Cardiac muscle cell (in vitro differentiated cells and primary cell): Measurements from ENCODE around the gene TPRG1. TPM values are rescaled to one million over a fixed set of nuclear protein-coding genes. Genes with fewer than 3 reads are reported as not detected.

ENCODE experiments used
- DNase-seq, 2 donors: peaks; one replicate each; pipeline versions ENCODE4 v3.0.0 to v3.0.0-alpha.2; 2010 to 2017; ENCODE audit warnings: low read depth in 1 of 2, low spot score in 1 of 2
- H3K27ac ChIP-seq: fragments of 200-600 bp; sonication (generic); 2 replicates; pipeline ENCODE4 v1.5.1; 2016
- H3K27me3 ChIP-seq: fragments of 200-600 bp; sonication (generic); 2 replicates; pipeline ENCODE4 v1.6.0; 2016; ENCODE audit warnings: control low read depth
- H3K36me3 ChIP-seq: fragments of 200-600 bp; sonication (generic); 2 replicates; pipeline ENCODE4 v1.5.1; 2016; ENCODE audit warnings: control low read depth
- H3K4me1 ChIP-seq: fragments of 200-600 bp; sonication (generic); 2 replicates; pipeline ENCODE4 v1.8.1; 2017; ENCODE audit warnings: low read depth, mild to moderate bottlenecking, mixed run types
- H3K4me3 ChIP-seq: fragments of 200-600 bp; sonication (generic); 2 replicates; pipeline ENCODE4 v1.5.1; 2016; ENCODE audit warnings: mild to moderate bottlenecking
- H3K9me3 ChIP-seq: fragments of 200-600 bp; sonication (generic); 2 replicates; pipeline ENCODE4 v1.5.1; 2017; ENCODE audit warnings: low read depth, mild to moderate bottlenecking, control low read depth
- polyA plus RNA-seq: library from polyadenylated mRNA; unstranded; fragments of >200 nt; fragmentation: Nextera tagmentation; extraction: Ambion mirVana; gene quantifications from 2 replicates; pipeline ENCODE4 v1.2.1, GENCODE V29; 2016
- total RNA-seq: library from RNA; depleted of rRNA; stranded (reverse); fragments of >200 nt; gene quantifications from 2 replicates; pipeline ENCODE4 v1.2.3, GENCODE V29; 2016
- TF ChIP-seq, protein P1 (sequence below): IDR thresholded peaks from 2 replicates; pipeline ENCODE4 v1.5.1; 2012; ENCODE audit warnings: low read depth, mild to moderate bottlenecking, low read length

The TPRG1 gene
- total and polyA plus RNA-seq, 2 experiments from 2014 or later, result 0.09 to 0.48 TPM

DNA sequence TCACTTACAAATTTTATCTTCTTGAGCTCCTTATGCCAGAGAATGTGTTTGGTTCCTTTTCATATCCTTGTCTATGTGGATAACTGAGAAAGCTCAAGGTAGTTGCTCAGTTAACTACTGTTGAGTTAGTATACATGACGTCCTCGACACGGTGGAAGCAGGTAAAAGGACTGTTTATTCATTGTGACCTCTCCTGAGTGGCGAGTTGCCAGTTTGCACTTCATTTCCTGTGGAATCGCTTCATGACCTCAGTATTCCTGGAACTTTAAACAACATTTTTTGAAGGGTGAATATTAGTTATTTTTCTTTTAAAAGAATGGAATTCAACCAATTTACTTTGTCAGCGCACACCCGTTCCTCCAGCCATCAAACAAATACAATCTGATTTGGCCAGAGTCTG lies 1.2 kb upstream of the TPRG1 start:
- Histone ChIP-seq H3K4me3 (no peak overlapping the region), H3K27me3 (no peaks in the 10 kb centered on the region), H3K9me3 (no peaks in the 10 kb centered on the region), H3K27ac (no peak overlapping the region), H3K36me3 (no peaks in the 10 kb centered on the region), H3K4me1 (no peaks in the 10 kb centered on the region)
- DNase-seq, result peak in 1 of 2 donors; percentile 24
- TF ChIP-seq, protein P1, sequence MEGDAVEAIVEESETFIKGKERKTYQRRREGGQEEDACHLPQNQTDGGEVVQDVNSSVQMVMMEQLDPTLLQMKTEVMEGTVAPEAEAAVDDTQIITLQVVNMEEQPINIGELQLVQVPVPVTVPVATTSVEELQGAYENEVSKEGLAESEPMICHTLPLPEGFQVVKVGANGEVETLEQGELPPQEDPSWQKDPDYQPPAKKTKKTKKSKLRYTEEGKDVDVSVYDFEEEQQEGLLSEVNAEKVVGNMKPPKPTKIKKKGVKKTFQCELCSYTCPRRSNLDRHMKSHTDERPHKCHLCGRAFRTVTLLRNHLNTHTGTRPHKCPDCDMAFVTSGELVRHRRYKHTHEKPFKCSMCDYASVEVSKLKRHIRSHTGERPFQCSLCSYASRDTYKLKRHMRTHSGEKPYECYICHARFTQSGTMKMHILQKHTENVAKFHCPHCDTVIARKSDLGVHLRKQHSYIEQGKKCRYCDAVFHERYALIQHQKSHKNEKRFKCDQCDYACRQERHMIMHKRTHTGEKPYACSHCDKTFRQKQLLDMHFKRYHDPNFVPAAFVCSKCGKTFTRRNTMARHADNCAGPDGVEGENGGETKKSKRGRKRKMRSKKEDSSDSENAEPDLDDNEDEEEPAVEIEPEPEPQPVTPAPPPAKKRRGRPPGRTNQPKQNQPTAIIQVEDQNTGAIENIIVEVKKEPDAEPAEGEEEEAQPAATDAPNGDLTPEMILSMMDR, result no peak

DNA sequence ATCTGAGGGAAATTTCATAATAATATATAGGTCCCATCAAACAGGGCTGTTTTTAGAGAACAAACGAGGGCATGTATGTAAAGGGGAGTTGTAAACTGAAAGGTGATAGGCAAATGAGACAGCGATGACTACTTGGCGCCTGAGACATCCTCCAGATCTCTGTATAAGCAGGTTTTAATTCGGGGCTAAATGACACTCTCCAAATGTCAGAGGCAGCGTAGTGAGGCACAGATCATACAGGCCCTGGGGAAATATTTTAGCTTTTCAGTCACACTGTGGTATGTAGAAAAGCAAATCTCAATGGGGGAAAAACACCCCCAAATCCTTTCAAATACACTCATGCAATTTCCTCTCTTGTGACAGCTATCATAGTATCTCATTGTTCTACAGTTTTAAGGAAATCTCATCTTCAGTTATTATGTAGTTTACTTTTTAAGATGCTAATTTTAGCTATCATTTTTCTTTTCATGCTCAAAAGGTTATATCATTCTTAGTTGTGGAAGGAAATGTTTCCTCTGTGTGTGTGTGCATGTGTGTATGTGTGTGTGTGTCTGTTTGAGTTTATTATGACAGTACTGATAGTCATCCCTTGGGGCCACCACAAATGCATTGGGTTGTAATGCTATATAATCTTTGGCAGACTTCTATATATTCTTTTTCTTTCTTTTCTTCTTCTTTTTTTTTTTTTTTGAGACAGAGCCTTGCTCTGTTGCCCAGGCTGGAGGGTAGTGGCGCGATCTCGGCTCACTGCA lies 1.1 kb downstream of the TPRG1 start:
- no peak overlapping the region for H3K4me3 ChIP-seq
- H3K9me3 ChIP-seq, result no peaks in the 10 kb centered on the region
- TF ChIP-seq, protein P1, result no peak
- no peak overlapping the region for H3K27ac ChIP-seq
- H3K27me3 ChIP-seq, result no peaks in the 10 kb centered on the region
- DNase-seq, result no peak
- H3K4me1 ChIP-seq, result no peaks in the 10 kb centered on the region
- no peaks in the 10 kb centered on the region for H3K36me3 ChIP-seq

DNA sequence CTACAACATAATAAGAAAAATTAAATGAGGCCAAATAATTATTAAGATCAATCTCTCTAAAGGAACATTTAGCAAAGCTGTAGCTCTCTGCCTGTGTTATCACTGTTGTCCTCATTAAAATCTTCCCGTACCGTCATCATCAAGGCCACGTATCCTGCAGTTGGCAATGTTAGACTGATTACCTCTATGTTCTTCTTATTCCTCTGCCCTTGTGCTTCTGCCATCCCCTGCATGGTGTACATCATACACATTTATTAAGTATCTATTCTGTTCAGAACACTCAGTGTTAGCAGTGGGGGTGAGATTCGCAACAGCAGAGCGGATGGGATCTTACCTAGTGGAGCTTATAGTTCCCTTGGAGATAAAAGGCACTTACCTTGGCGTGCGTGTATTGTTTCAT lies 12.8 kb downstream of the TPRG1 start:
- DNase-seq, result no peak
- no peaks in the 10 kb centered on the region for H3K36me3 ChIP-seq
- H3K27me3 ChIP-seq, result no peaks in the 10 kb centered on the region
- no peak overlapping the region for H3K4me3 ChIP-seq
- TF ChIP-seq, protein P1, result no peak
- no peak overlapping the region for H3K27ac ChIP-seq
- no peaks in the 10 kb centered on the region for H3K4me1 ChIP-seq
- no peaks in the 10 kb centered on the region for H3K9me3 ChIP-seq

DNA sequence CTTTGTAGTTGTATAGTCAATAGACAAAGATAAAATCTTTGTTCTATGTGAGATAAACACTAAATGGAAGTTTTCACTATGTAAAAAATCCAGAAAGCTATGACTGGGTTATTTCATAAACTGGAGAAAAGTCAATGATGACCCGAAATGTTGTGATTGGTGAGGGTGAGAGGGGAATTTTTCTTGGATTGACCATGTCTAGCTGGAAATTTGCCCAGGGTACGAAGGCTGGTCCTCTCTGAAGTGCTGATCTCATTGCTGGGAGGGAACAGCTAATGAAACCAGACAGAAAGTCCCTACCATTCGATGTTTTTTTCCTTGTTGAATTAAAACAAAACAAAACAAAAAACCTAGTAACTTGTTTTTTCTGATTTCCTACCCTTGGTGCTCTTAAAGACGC lies 14.3 kb downstream of the TPRG1 start:
- Histone ChIP-seq H3K4me1 (no peaks in the 10 kb centered on the region), H3K9me3 (no peaks in the 10 kb centered on the region), H3K27me3 (no peaks in the 10 kb centered on the region), H3K27ac (no peak overlapping the region), H3K4me3 (no peak overlapping the region), H3K36me3 (no peaks in the 10 kb centered on the region)
- peak in 1 of 2 donors; percentile 87 for DNase-seq
- TF ChIP-seq, protein P1, result no peak

DNA sequence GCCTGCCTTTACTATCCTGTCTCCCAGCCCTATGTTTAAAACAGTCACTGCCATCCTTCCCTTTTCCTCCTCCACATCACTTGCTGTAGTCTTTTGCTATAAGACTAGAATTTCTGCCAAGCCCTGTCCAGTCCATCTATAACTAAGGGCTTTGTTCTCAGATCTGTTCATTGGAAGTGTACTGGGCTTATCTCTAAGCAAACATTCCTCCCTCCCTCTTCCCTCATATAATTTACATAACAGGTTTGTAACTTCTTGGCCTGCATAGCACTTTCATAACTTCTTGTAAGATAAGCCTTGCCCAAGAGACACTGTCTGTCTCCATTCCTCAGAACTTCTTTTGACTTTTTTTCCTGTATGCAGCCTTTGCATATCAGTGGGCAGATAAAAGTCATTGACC lies 16.7 kb downstream of the TPRG1 start:
- TF ChIP-seq, protein P1, result no peak
- no peaks in the 10 kb centered on the region for H3K27me3 ChIP-seq
- no peaks in the 10 kb centered on the region for H3K9me3 ChIP-seq

More for the DNA sequence above, 16.7 kb downstream of the TPRG1 start:
- Histone ChIP-seq H3K4me3 (no peak overlapping the region), H3K4me1 (no peaks in the 10 kb centered on the region), H3K36me3 (no peaks in the 10 kb centered on the region), H3K27ac (no peak overlapping the region)
- peak in 1 of 2 donors; percentile 92 for DNase-seq
